ENCODE measurements around the gene HSF5.

- TF ChIP-seq POLR2A (IDR thresholded peaks at IDR 0.05) (no peak), CTCF (IDR thresholded peaks at IDR 0.05) (no peak), EP300 (IDR thresholded peaks at IDR 0.05) (no peak)
Observed at GRCh38 chr17:58514770-58515157, 26.6 kb upstream of the HSF5 start.

Measured in stomach (tissue), 4 donors.